Measurements from ENCODE around the gene TRIP10. TPM values are rescaled to one million over a fixed set of nuclear protein-coding genes. Genes with fewer than 3 reads are reported as not detected.

Gene TRIP10
- total and polyA plus RNA-seq, 2 of the 13 experiments (the other 11 are each of a cell fraction or from before 2014, with no cell fraction given) = 32.5 to 33.2 TPM

GRCh38 chr19:6740589-6741343 is 1.3 kb downstream of the TRIP10 start (continued):
- TF ChIP-seq HNF4G (IDR thresholded peaks at IDR 0.05; ENCODE audit: borderline replicate concordance, low read depth, low read length) (no peak), HNF4G (CRISPR knock-in tag; IDR thresholded peaks at IDR 0.05; ENCODE audit: borderline replicate concordance, low read depth) (no peak), U2AF2 (IDR thresholded peaks at IDR 0.05; ENCODE audit: low read depth, low read length) (no peak), SSRP1 (CRISPR knock-in tag; IDR thresholded peaks at IDR 0.05) (no peak), HNRNPUL1 (IDR thresholded peaks at IDR 0.05; ENCODE audit: low read depth, low read length) (no peak), JUND (CRISPR knock-in tag; IDR thresholded peaks at IDR 0.05) (no peak), EEA1 (CRISPR knock-in tag; IDR thresholded peaks at IDR 0.05; ENCODE audit: borderline replicate concordance) (no peak), ZBTB43 (CRISPR knock-in tag; conservative IDR thresholded peaks at IDR 0.05) (no peak), TFDP2 (CRISPR knock-in tag; IDR thresholded peaks at IDR 0.05) (peak; percentile 55; the same call in 1 of the 2 replicates), KLF15 (CRISPR knock-in tag; IDR thresholded peaks at IDR 0.05; ENCODE audit: borderline replicate concordance) (no peak), HIVEP1 (CRISPR knock-in tag; IDR thresholded peaks at IDR 0.05) (0 out of 2 replicates have a peak, but pooled peaks have one; percentile 75), ZNF883 (CRISPR knock-in tag; IDR thresholded peaks at IDR 0.05; ENCODE audit: not compliant biosample characterization) (no peak), SRSF4 (IDR thresholded peaks at IDR 0.05; ENCODE audit: low read depth, low read length, poor library complexity, severe bottlenecking) (no peak), HOXA3 (CRISPR knock-in tag; IDR thresholded peaks at IDR 0.05) (peak; percentile 22; the same call in 1 of the 2 replicates), KDM5A (IDR thresholded peaks at IDR 0.05; ENCODE audit: borderline replicate concordance, low read length) (no peak), SALL2 (CRISPR knock-in tag; IDR thresholded peaks at IDR 0.05) (no peak), ZFP36 (IDR thresholded peaks at IDR 0.05; ENCODE audit: borderline replicate concordance, low read depth, low read length, partially characterized antibody) (no peak), PAWR (CRISPR knock-in tag; IDR thresholded peaks at IDR 0.05; ENCODE audit: borderline replicate concordance) (no peak), MLX (CRISPR knock-in tag; IDR thresholded peaks at IDR 0.05) (no peak), RBM22 (optimal IDR thresholded peaks at IDR 0.05; ENCODE audit: low read length) (no peak)
- TF ChIP-seq, protein P1, sequence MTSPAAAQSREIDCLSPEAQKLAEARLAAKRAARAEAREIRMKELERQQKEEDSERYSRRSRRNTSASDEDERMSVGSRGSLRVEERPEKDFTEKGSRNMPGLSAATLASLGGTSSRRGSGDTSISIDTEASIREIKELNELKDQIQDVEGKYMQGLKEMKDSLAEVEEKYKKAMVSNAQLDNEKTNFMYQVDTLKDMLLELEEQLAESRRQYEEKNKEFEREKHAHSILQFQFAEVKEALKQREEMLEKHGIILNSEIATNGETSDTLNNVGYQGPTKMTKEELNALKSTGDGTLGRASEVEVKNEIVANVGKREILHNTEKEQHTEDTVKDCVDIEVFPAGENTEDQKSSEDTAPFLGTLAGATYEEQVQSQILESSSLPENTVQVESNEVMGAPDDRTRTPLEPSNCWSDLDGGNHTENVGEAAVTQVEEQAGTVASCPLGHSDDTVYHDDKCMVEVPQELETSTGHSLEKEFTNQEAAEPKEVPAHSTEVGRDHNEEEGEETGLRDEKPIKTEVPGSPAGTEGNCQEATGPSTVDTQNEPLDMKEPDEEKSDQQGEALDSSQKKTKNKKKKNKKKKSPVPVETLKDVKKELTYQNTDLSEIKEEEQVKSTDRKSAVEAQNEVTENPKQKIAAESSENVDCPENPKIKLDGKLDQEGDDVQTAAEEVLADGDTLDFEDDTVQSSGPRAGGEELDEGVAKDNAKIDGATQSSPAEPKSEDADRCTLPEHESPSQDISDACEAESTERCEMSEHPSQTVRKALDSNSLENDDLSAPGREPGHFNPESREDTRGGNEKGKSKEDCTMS (CRISPR knock-in tag; conservative IDR thresholded peaks at IDR 0.05) = no peak
- TF ChIP-seq, protein P2, sequence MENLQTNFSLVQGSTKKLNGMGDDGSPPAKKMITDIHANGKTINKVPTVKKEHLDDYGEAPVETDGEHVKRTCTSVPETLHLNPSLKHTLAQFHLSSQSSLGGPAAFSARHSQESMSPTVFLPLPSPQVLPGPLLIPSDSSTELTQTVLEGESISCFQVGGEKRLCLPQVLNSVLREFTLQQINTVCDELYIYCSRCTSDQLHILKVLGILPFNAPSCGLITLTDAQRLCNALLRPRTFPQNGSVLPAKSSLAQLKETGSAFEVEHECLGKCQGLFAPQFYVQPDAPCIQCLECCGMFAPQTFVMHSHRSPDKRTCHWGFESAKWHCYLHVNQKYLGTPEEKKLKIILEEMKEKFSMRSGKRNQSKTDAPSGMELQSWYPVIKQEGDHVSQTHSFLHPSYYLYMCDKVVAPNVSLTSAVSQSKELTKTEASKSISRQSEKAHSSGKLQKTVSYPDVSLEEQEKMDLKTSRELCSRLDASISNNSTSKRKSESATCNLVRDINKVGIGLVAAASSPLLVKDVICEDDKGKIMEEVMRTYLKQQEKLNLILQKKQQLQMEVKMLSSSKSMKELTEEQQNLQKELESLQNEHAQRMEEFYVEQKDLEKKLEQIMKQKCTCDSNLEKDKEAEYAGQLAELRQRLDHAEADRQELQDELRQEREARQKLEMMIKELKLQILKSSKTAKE (CRISPR knock-in tag; IDR thresholded peaks at IDR 0.05; ENCODE audit: borderline replicate concordance) = peak; percentile 37; the same call in 1 of the 2 replicates

Data from HepG2 (cell line).